HepG2 (cell line): Measurements from ENCODE around the gene INTS15. TPM values are rescaled to one million over a fixed set of nuclear protein-coding genes. Genes with fewer than 3 reads are reported as not detected.

ENCODE experiments used
- ARID4A ChIP-seq: sonication (generic); formaldehyde crosslinking; IDR thresholded peaks from 2 replicates; pipeline ENCODE4 v1.5.0; 2020; ENCODE audit warnings: mild to moderate bottlenecking, missing genetic modification reagents, borderline replicate concordance
- ATF3 ChIP-seq: sonication (generic); formaldehyde crosslinking; IDR thresholded peaks from 2 replicates; pipeline ENCODE4 v1.4.0; 2020; ENCODE audit warnings: missing genetic modification reagents
- HNF1B ChIP-seq: sonication (generic); formaldehyde crosslinking; IDR thresholded peaks from 2 replicates; pipeline ENCODE4 v1.5.1; 2020; ENCODE audit warnings: mild to moderate bottlenecking, moderate library complexity, missing genetic modification reagents
- HOXA3 ChIP-seq: sonication (generic); formaldehyde crosslinking; IDR thresholded peaks from 2 replicates; pipeline ENCODE4 v1.5.0; 2020; ENCODE audit warnings: missing genetic modification reagents
- POGZ ChIP-seq: sonication (generic); formaldehyde crosslinking; IDR thresholded peaks from 2 replicates; pipeline ENCODE4 v1.4.0; 2020; ENCODE audit warnings: mild to moderate bottlenecking, missing genetic modification reagents
- RFX5 ChIP-seq: IDR thresholded peaks from 2 replicates; pipeline ENCODE4 v1.6.1; 2011; ENCODE audit warnings: low read depth, low read length, improper control_type of control experiment
- SP1 ChIP-seq, 2 experiments: fragments of 450-650 bp in 1 of 2; sonication (generic) in 1 of 2; formaldehyde crosslinking in 1 of 2; IDR thresholded peaks; 2 replicates each; pipeline versions ENCODE4 v1.4.0 to v1.6.1; 2016 to 2020; ENCODE audit warnings: missing genetic modification reagents in 1 of 2
- ZBTB7B ChIP-seq: sonication (generic); formaldehyde crosslinking; IDR thresholded peaks from 2 replicates; pipeline ENCODE4 v1.4.0; 2020; ENCODE audit warnings: missing genetic modification reagents
- ZFX ChIP-seq: sonication (generic); formaldehyde crosslinking; IDR thresholded peaks from 2 replicates; pipeline ENCODE4 v1.4.0; 2020; ENCODE audit warnings: mild to moderate bottlenecking, low read depth, missing genetic modification reagents, moderate library complexity
- ZNF564 ChIP-seq: sonication (generic); formaldehyde crosslinking; IDR thresholded peaks from 2 replicates; pipeline ENCODE4 v1.8.1; 2023; ENCODE audit warnings: mild to moderate bottlenecking, missing genetic modification reagents
- ZNF639 ChIP-seq: conservative IDR thresholded peaks from 2 replicates; pipeline ENCODE4 v1.6.1; 2018; ENCODE audit warnings: missing genetic modification reagents
- ZNF687 ChIP-seq: sonication (generic); formaldehyde crosslinking; IDR thresholded peaks from 2 replicates; pipeline ENCODE4 v1.5.1; 2020; ENCODE audit warnings: mild to moderate bottlenecking, missing genetic modification reagents, moderate library complexity
- ZNF773 ChIP-seq: sonication (generic); formaldehyde crosslinking; IDR thresholded peaks from 2 replicates; pipeline ENCODE4 v1.4.0; 2020; ENCODE audit warnings: missing genetic modification reagents, borderline replicate concordance
- ZNF891 ChIP-seq: sonication (generic); formaldehyde crosslinking; IDR thresholded peaks from 2 replicates; pipeline ENCODE4 v1.5.0; 2020; ENCODE audit warnings: mild to moderate bottlenecking, missing genetic modification reagents
- polyA plus RNA-seq, 8 experiments: library from polyadenylated mRNA; depleted of rRNA in 3 of 8; stranded (reverse) in 7 of 8; unstranded in 1 of 8; fragments of >200 nt; fragmentation: Illumina TruSeq in 4 of 8; extraction: Trizol in 4 of 8; gene quantifications; 2 replicates each; pipeline versions ENCODE4 v1.2.1 to v1.2.3, GENCODE V29; 2011 to 2016; ENCODE audit warnings: low read depth in 4 of 8, missing spikeins in 1 of 8, mixed read lengths in 1 of 8; ENCODE audit not compliant: insufficient read depth in 1 of 8
- total RNA-seq, 5 experiments: library from RNA; depleted of rRNA; stranded (reverse); fragments of >200 nt; fragmentation: Illumina TruSeq; extraction: Trizol; gene quantifications; 2 replicates each; pipeline ENCODE4 v1.2.3, GENCODE V29; 2016; ENCODE audit warnings: low read depth in 1 of 5

Gene INTS15
- total and polyA plus RNA-seq, 2 of the 13 experiments (the other 11 are each of a cell fraction or from before 2014, with no cell fraction given), result 16.3 to 25.7 TPM

GRCh38 chr7:6615723-6616555, 26.1 kb downstream of the INTS15 start (continued):
- peak; percentile 55; the same call in 1 of the 2 replicates for TF ChIP-seq ATF3 (CRISPR knock-in tag)
- 0 out of 2 replicates have a peak, but pooled peaks have one; percentile 19 for TF ChIP-seq HNF1B (CRISPR knock-in tag)
- no peak for TF ChIP-seq ZNF564 (CRISPR knock-in tag)
- peak; percentile 89 for TF ChIP-seq ZFX (CRISPR knock-in tag)
- TF ChIP-seq ZNF773 (CRISPR knock-in tag), result 0 out of 2 replicates have a peak, but pooled peaks have one; percentile 24
- TF ChIP-seq ARID4A (CRISPR knock-in tag), result peak; percentile 83
- no peak for TF ChIP-seq SP1 (IDR thresholded peaks at IDR 0.05)
- TF ChIP-seq SP1 (CRISPR knock-in tag; IDR thresholded peaks at IDR 0.05), result no peak
- TF ChIP-seq ZNF891, result peak; percentile 82; the same call in 1 of the 2 replicates
- no peak for TF ChIP-seq POGZ (CRISPR knock-in tag)
- TF ChIP-seq ZNF687 (CRISPR knock-in tag), result peak; percentile 92
- peak; percentile 42; the same call in 1 of the 2 replicates for TF ChIP-seq RFX5
- TF ChIP-seq ZNF639, result no peak; the same call in 1 of the 2 replicates
- TF ChIP-seq ZBTB7B (CRISPR knock-in tag), result peak; percentile 74
- TF ChIP-seq HOXA3, result peak; percentile 55
